Measurements from ENCODE around the gene IGF2BP2. TPM values are rescaled to one million over a fixed set of nuclear protein-coding genes. Genes with fewer than 3 reads are reported as not detected.

The IGF2BP2 gene
- total and polyA plus RNA-seq, 7 donors = 1.1 to 5.6 (median 2.3) TPM

DNA sequence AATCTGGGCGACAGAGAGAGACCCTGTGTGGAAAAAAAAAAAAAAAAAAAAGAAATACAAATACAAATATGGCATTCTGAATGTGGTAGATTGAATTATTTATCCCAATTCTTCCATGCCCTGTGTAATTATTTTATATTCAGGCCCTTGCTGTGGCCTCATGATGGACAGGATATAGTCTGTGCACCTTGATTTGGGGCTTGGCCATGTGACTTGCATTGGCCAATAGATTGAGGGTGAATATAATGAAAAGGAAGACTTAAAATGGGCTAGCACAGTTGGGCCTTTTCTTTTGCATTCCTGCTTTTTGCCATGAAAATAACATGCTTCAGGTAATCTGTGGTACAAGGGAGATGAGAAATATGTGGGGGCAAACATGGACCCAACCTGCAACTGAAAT lies 27.1 kb upstream of the IGF2BP2 start:
- H3K36me3 ChIP-seq (ENCODE audit: insufficient read depth in 1 of 2, low read depth in 1 of 2) = no peaks in the 10 kb centered on the region
- no peak overlapping the region for H3K27ac ChIP-seq
- TF ChIP-seq, protein P1, sequence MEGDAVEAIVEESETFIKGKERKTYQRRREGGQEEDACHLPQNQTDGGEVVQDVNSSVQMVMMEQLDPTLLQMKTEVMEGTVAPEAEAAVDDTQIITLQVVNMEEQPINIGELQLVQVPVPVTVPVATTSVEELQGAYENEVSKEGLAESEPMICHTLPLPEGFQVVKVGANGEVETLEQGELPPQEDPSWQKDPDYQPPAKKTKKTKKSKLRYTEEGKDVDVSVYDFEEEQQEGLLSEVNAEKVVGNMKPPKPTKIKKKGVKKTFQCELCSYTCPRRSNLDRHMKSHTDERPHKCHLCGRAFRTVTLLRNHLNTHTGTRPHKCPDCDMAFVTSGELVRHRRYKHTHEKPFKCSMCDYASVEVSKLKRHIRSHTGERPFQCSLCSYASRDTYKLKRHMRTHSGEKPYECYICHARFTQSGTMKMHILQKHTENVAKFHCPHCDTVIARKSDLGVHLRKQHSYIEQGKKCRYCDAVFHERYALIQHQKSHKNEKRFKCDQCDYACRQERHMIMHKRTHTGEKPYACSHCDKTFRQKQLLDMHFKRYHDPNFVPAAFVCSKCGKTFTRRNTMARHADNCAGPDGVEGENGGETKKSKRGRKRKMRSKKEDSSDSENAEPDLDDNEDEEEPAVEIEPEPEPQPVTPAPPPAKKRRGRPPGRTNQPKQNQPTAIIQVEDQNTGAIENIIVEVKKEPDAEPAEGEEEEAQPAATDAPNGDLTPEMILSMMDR (IDR thresholded peaks at IDR 0.05) = no peak
- ATAC-seq = no peak
- H3K4me3 ChIP-seq = no peak overlapping the region
- H3K27me3 ChIP-seq (ENCODE audit: insufficient read depth in 3 of 3, low read length in 2 of 3) = peaks cover 0 to 13% (median 2%) of the 10 kb centered on the region in 3 donors
- intact Hi-C loops (cut with DNase I) = no loop called here
- H3K9me3 ChIP-seq = peaks cover 9% of the 10 kb centered on the region
- 90 to 93% (median 92%) methylated on average over 1 of the region's 1 CpG for WGBS, 3 donors
- H3K4me1 ChIP-seq = no peaks in the 10 kb centered on the region
- no peak for DNase-seq

DNA sequence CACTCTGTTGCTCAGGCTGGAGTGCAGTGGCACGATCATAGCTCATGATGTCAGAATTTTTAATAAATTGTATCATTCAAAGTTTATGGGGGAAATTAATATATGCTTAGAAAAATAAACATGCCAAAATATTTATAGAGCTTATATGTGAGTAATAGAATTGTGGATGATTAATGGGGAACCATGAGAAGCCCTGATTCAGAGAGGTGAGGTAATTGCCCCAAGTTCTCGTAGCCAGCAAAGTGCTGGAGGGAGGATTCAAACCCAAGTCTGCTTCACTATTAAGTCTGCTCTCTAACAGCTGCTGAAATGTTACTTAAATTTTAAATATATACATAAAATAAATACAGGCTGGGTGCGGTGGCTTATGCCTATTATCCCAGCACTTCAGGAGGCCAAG lies 26.2 kb upstream of the IGF2BP2 start:
- no peak for ATAC-seq
- Histone ChIP-seq H3K27me3 (ENCODE audit: insufficient read depth in 3 of 3, low read length in 2 of 3) (peaks cover 0 to 13% (median 2%) of the 10 kb centered on the region in 3 donors), H3K36me3 (ENCODE audit: insufficient read depth in 1 of 2, low read depth in 1 of 2) (no peaks in the 10 kb centered on the region), H3K27ac (no peak overlapping the region), H3K4me3 (no peak overlapping the region), H3K4me1 (no peaks in the 10 kb centered on the region), H3K9me3 (no peaks in the 10 kb centered on the region)
- DNase-seq = no peak
- 86 to 89% (median 88%) methylated on average over 3 of the region's 3 CpGs for WGBS, 3 donors
- TF ChIP-seq, protein P1 (IDR thresholded peaks at IDR 0.05) = no peak
- intact Hi-C loops (cut with DNase I) = no loop called here

DNA sequence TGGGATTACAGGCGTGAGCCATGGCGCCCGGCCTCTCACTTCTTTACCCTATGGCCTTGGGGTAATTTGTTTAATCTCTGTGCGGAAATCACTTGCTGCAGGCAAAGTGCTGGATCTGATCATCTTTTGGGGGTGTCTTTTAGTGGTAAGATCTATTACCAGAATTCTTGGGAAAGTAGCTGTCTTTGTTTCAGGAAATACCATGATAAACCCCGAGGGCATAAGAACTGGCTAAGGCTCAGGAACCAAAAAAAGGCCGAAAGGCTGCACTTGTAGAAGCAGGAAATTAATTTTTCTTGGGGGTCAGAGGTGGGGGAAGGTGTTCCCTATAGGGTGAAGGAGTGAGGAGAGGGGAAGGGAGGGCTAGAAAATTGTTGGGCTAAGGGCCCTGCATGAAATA lies 22.7 kb upstream of the IGF2BP2 start:
- intact Hi-C loops (cut with DNase I) = no loop called here
- no peaks in the 10 kb centered on the region for H3K4me1 ChIP-seq
- no peaks in the 10 kb centered on the region for H3K36me3 ChIP-seq (ENCODE audit: insufficient read depth in 1 of 2, low read depth in 1 of 2)
- H3K4me3 ChIP-seq = no peak overlapping the region
- no peak overlapping the region for H3K27ac ChIP-seq
- WGBS, 3 donors = 67 to 73% (median 67%) methylated on average over 6 of the region's 6 CpGs
- DNase-seq (no peak), ATAC-seq (no peak)
- no peaks in the 10 kb centered on the region for H3K9me3 ChIP-seq
- H3K27me3 ChIP-seq (ENCODE audit: insufficient read depth in 3 of 3, low read length in 2 of 3) = peaks cover 0 to 13% (median 2%) of the 10 kb centered on the region in 3 donors
- TF ChIP-seq, protein P1 (IDR thresholded peaks at IDR 0.05) = no peak

DNA sequence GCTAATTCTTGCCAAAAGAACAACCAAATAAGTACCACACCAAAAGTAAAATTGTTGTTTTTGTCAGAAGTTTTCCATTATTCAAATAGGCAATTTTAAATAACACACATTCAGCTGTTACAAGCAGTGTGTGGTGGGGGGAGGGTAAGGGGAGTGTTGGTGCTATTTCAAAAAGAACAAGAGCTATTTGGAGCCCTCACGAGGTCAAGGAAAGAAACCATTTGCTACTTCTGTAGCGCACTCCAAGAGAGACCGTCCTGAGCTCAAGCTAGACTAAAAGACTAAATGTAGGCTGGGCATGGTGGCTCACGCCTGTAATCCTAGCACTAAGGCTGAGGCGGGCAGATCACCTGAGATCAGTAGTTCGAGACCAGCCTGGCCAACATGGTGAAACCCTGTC lies 21.2 kb upstream of the IGF2BP2 start:
- DNase-seq (no peak), ATAC-seq (no peak)
- Histone ChIP-seq H3K27me3 (ENCODE audit: insufficient read depth in 3 of 3, low read length in 2 of 3) (peaks cover 0 to 13% (median 2%) of the 10 kb centered on the region in 3 donors), H3K9me3 (no peaks in the 10 kb centered on the region), H3K4me3 (no peak overlapping the region), H3K27ac (no peak overlapping the region), H3K4me1 (no peaks in the 10 kb centered on the region), H3K36me3 (ENCODE audit: insufficient read depth in 1 of 2, low read depth in 1 of 2) (no peaks in the 10 kb centered on the region)
- WGBS, 3 donors = 50 to 58% (median 50%) methylated on average over 6 of the region's 6 CpGs
- intact Hi-C loops (cut with DNase I) = no loop called here
- TF ChIP-seq, protein P1 (IDR thresholded peaks at IDR 0.05) = no peak

DNA sequence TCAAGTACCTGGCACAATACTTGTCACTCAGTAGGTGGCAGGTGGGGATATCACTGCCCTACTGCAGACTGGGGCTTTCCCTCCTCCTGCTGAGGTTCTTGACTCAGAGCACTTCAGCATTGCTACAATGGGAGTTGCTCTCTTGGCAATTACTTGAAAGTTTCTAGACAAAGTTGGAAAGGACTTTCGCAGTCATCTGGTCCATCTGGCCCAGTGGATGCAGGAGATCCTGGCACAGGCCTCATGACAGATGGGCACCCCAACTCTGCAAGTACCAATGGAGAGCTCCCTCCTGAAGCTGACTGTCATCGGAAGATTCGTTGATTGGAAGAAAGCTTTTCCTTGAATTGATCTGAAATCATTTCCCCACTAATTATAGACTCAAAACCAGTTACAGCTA lies 19.2 kb upstream of the IGF2BP2 start:
- H3K4me1 ChIP-seq = no peaks in the 10 kb centered on the region
- no peak overlapping the region for H3K4me3 ChIP-seq
- peaks cover 0 to 13% (median 2%) of the 10 kb centered on the region in 3 donors for H3K27me3 ChIP-seq (ENCODE audit: insufficient read depth in 3 of 3, low read length in 2 of 3)
- TF ChIP-seq, protein P1 (IDR thresholded peaks at IDR 0.05) = no peak
- intact Hi-C loops (cut with DNase I) = no loop called here
- WGBS, 3 donors = 76 to 84% (median 78%) methylated on average over 3 of the region's 3 CpGs
- no peaks in the 10 kb centered on the region for H3K36me3 ChIP-seq (ENCODE audit: insufficient read depth in 1 of 2, low read depth in 1 of 2)
- DNase-seq (no peak), ATAC-seq (no peak)
- no peaks in the 10 kb centered on the region for H3K9me3 ChIP-seq
- no peak overlapping the region for H3K27ac ChIP-seq
